CD14-positive monocyte (primary cell): ENCODE measurements around the gene IFNGR1. TPM values are rescaled to one million over a fixed set of nuclear protein-coding genes. Genes with fewer than 3 reads are reported as not detected.

ENCODE experiments used
- DNase-seq, 3 donors: peaks; one replicate each; pipeline ENCODE4 v3.0.0-alpha.2; 2011 to 2022
- H2AFZ ChIP-seq: 2 replicates; pipeline ENCODE4 v1.6.0; 2012; ENCODE audit warnings: mild to moderate bottlenecking, low read depth, low read length, inconsistent platforms; ENCODE audit not compliant: insufficient read depth, poor library complexity, severe bottlenecking
- H3K27ac ChIP-seq, 2 donors: 1 replicate in 1 of 2; 2 replicates in 1 of 2; pipeline ENCODE4 v1.5.1; 2012 to 2013; ENCODE audit warnings: low read length in 2 of 2, control low read depth in 1 of 2, inconsistent platforms in 1 of 2, low read depth in 1 of 2, mild to moderate bottlenecking in 1 of 2
- H3K27me3 ChIP-seq, 2 donors: one replicate each; pipeline versions ENCODE4 v1.6.0 to v1.6.1; 2011 to 2013; ENCODE audit warnings: low read length in 2 of 2; ENCODE audit not compliant: control insufficient read depth in 2 of 2, insufficient read depth in 2 of 2
- H3K36me3 ChIP-seq, 2 donors: replicated peaks in 1 of 2; 1 replicate in 1 of 2; 2 replicates in 1 of 2; pipeline versions ENCODE4 v1.5.1 to v1.6.1; 2012 to 2013; ENCODE audit warnings: low read length in 2 of 2, control low read depth in 1 of 2, inconsistent platforms in 1 of 2, mild to moderate bottlenecking in 1 of 2; ENCODE audit not compliant: insufficient read depth in 2 of 2, control insufficient read depth in 1 of 2
- H3K4me1 ChIP-seq, 2 donors: 1 replicate in 1 of 2; 2 replicates in 1 of 2; pipeline versions ENCODE4 v1.5.1 to v1.6.1; 2012 to 2013; ENCODE audit warnings: low read length in 2 of 2, control low read depth in 1 of 2, inconsistent platforms in 1 of 2, mild to moderate bottlenecking in 1 of 2, moderate library complexity in 1 of 2; ENCODE audit not compliant: insufficient read depth in 2 of 2, control insufficient read depth in 1 of 2
- H3K4me2 ChIP-seq: replicated peaks from 2 replicates; pipeline ENCODE3; 2012; ENCODE audit warnings: low read length, moderate library complexity, mild to moderate bottlenecking; ENCODE audit not compliant: poor library complexity, severe bottlenecking; ENCODE audit errors: extremely low read depth
- H3K4me3 ChIP-seq, 3 experiments: fragments of 200-600 bp in 1 of 3; sonication (generic) in 1 of 3; replicated peaks in 1 of 3; 1 replicate in 2 of 3; 2 replicates in 1 of 3; pipeline ENCODE4 v1.5.1; 2011 to 2013; ENCODE audit warnings: low read length in 3 of 3, mild to moderate bottlenecking in 3 of 3, control low read depth in 2 of 3, low read depth in 2 of 3, inconsistent platforms in 1 of 3, moderate library complexity in 1 of 3
- H3K79me2 ChIP-seq: 2 replicates; pipeline ENCODE4 v1.6.0; 2012; ENCODE audit warnings: mild to moderate bottlenecking, control low read depth, inconsistent platforms, low read length, moderate library complexity; ENCODE audit not compliant: insufficient read depth
- H3K9ac ChIP-seq: 2 replicates; pipeline ENCODE4 v1.6.0; 2017; ENCODE audit warnings: low read length, mild to moderate bottlenecking; ENCODE audit not compliant: insufficient read depth, poor library complexity, severe bottlenecking
- H3K9me3 ChIP-seq, 2 donors: replicated peaks in 1 of 2; 1 replicate in 1 of 2; 2 replicates in 1 of 2; pipeline versions ENCODE4 v1.5.1 to v1.6.1; 2012 to 2013; ENCODE audit warnings: low read length in 2 of 2, control low read depth in 1 of 2; ENCODE audit not compliant: control insufficient read depth in 1 of 2, insufficient read depth in 1 of 2
- H4K20me1 ChIP-seq: 2 replicates; pipeline ENCODE4 v1.6.0; 2012; ENCODE audit warnings: mild to moderate bottlenecking, low read length, control low read depth, moderate library complexity; ENCODE audit not compliant: insufficient read depth
- H3K27ac Mint-ChIP-seq, 7 donors: one replicate each; pipeline ENCODE4 v1.8.0; 2020; ENCODE audit warnings: mild to moderate bottlenecking in 7 of 7, mixed read lengths in 7 of 7, moderate library complexity in 6 of 7, inconsistent platforms in 2 of 7
- H3K27me3 Mint-ChIP-seq, 3 donors: one replicate each; pipeline ENCODE4 v1.8.0; 2021 to 2022; ENCODE audit warnings: low read depth in 3 of 3, mild to moderate bottlenecking in 3 of 3, mixed read lengths in 3 of 3, moderate library complexity in 3 of 3, inconsistent platforms in 1 of 3
- H3K36me3 Mint-ChIP-seq, 2 donors: one replicate each; pipeline ENCODE4 v1.8.0; 2020; ENCODE audit warnings: mixed read lengths in 2 of 2, inconsistent platforms in 1 of 2, mild to moderate bottlenecking in 1 of 2
- H3K4me1 Mint-ChIP-seq: one replicate; pipeline ENCODE4 v1.8.0; 2020; ENCODE audit warnings: mild to moderate bottlenecking, mixed read lengths
- H3K4me3 Mint-ChIP-seq, 2 donors: one replicate each; pipeline ENCODE4 v1.8.0; 2020; ENCODE audit warnings: mild to moderate bottlenecking in 2 of 2, mixed read lengths in 2 of 2, moderate library complexity in 1 of 2
- H3K9me3 Mint-ChIP-seq, 7 donors: one replicate each; pipeline ENCODE4 v1.8.0; 2020 to 2022; ENCODE audit warnings: mixed read lengths in 7 of 7, mild to moderate bottlenecking in 6 of 7, moderate library complexity in 6 of 7, inconsistent platforms in 2 of 7
- CTCF ChIP-seq: fragments of 200-600 bp; IDR thresholded peaks from one replicate; pipeline ENCODE4 v1.8.0; 2022; ENCODE audit warnings: antibody characterized with exemption, mild to moderate bottlenecking
- WGBS: methylation state at CpG from one replicate; pipeline ENCODE4 v1.1.5; 2013; ENCODE audit warnings: missing lambda C conversion rate; ENCODE audit not compliant: insufficient coverage; 5-methylcytosine and 5-hydroxymethylcytosine counted together
- intact Hi-C, 2 donors: fragments of 100-400 bp; cut with micrococcal nuclease; formaldehyde crosslinking; loops; one replicate each; pipeline versions ENCODE4 v1.15.0 to v1.15.1; 2023
- polyA plus RNA-seq, 3 donors: library from polyadenylated mRNA; depleted of rRNA in 1 of 3; unstranded in 2 of 3; stranded (reverse) in 1 of 3; fragments of 300-500 nt in 2 of 3; fragments of >200 nt in 1 of 3; fragmentation: Illumina TruSeq in 2 of 3; gene quantifications; 1 replicate in 2 of 3; 2 replicates in 1 of 3; pipeline ENCODE4 v1.2.3, GENCODE V29; 2012 to 2021

The IFNGR1 gene
- polyA plus RNA-seq, 3 donors, result 204 to 372 (median 364) TPM

GRCh38 chr6:137175157-137175867 lies 43.9 kb downstream of the IFNGR1 start:
- Histone ChIP-seq H3K79me2 (no peaks in the 10 kb centered on the region), H4K20me1 (no peaks in the 10 kb centered on the region), H3K27ac (no peak overlapping the region), H3K36me3 (no peaks in the 10 kb centered on the region), H3K4me1 (peaks cover 2 to 20% of the 10 kb centered on the region in 2 donors), H2AFZ (no peak overlapping the region), H3K9ac (no peak overlapping the region), H3K4me2 (no peak overlapping the region), H3K9me3 (peaks cover 1 to 14% of the 10 kb centered on the region in 2 donors), H3K4me3 (no peak overlapping the region), H3K27me3 (no peaks in the 10 kb centered on the region)
- peaks cover 5 to 18% (median 9%) of the 10 kb centered on the region in 7 donors for H3K9me3 Mint-ChIP-seq
- no peaks in the 10 kb centered on the region for H3K36me3 Mint-ChIP-seq
- TF ChIP-seq CTCF, result no peak
- intact Hi-C loops, result no loop called here
- whole genome bisulfite sequencing, result 96% methylated on average over 2 of the region's 4 CpGs
- no peak overlapping the region for H3K27ac Mint-ChIP-seq
- no peaks in the 10 kb centered on the region for H3K27me3 Mint-ChIP-seq
- DNase-seq, result no peak
- no peak overlapping the region for H3K4me3 Mint-ChIP-seq
- peaks cover 23% of the 10 kb centered on the region for H3K4me1 Mint-ChIP-seq

- Histone ChIP-seq H3K4me1 (peaks cover 2 to 20% of the 10 kb centered on the region in 2 donors), H3K4me2 (no peak within 1 kb of the TSS), H3K27me3 (no peaks in the 10 kb centered on the region), H3K9me3 (peaks cover 0 to 9% of the 10 kb centered on the region in 2 donors), H3K27ac (no peak within 1 kb of the TSS), H3K36me3 (no peaks in the 10 kb centered on the region), H2AFZ (no peak within 1 kb of the TSS), H4K20me1 (no peaks in the 10 kb centered on the region), H3K9ac (no peak within 1 kb of the TSS), H3K79me2 (no peaks in the 10 kb centered on the region), H3K4me3 (no peak within 1 kb of the TSS)
- intact Hi-C loops, result no loop called here
- peaks cover 2 to 12% (median 5%) of the 10 kb centered on the region in 7 donors for H3K9me3 Mint-ChIP-seq
- peak within 1 kb of the TSS in 1 of 7 donors; percentile 64 for H3K27ac Mint-ChIP-seq
- H3K4me1 Mint-ChIP-seq, result peaks cover 20% of the 10 kb centered on the region
- no peak for TF ChIP-seq CTCF
- DNase-seq, result no peak
- no peak within 1 kb of the TSS for H3K4me3 Mint-ChIP-seq
- peaks cover 2 to 4% of the 10 kb centered on the region in 2 donors for H3K36me3 Mint-ChIP-seq
- no peaks in the 10 kb centered on the region for H3K27me3 Mint-ChIP-seq
- 100% methylated on average over 1 of the region's 4 CpGs for WGBS
Observed at GRCh38 chr6:137173501-137173900, 45.7 kb downstream of the IFNGR1 start, which contains the start of gene IL22RA2. TSS of gene IL22RA2 (minus strand) at chr6:137173644. CDS start at chr6:137161749, 11,895 bp downstream.
